Neuron (in vitro differentiated cells): Measurements from ENCODE around the gene MOB1B.

Source experiments
- H2AFZ ChIP-seq: one replicate; pipeline ENCODE4 v1.6.1; 2013; ENCODE audit warnings: low read depth, mild to moderate bottlenecking, inconsistent platforms, low read length, moderate library complexity
- H3K27me3 ChIP-seq: one replicate; pipeline ENCODE4 v1.6.1; 2013; ENCODE audit warnings: low read length; ENCODE audit not compliant: insufficient read depth
- H3K36me3 ChIP-seq: one replicate; pipeline ENCODE4 v1.6.1; 2013; ENCODE audit warnings: low read length; ENCODE audit not compliant: insufficient read depth
- H3K4me1 ChIP-seq: one replicate; pipeline ENCODE4 v1.6.1; 2013; ENCODE audit warnings: low read length; ENCODE audit not compliant: insufficient read depth
- H3K4me3 ChIP-seq: 2 replicates; pipeline ENCODE4 v1.5.1; 2013; ENCODE audit warnings: mild to moderate bottlenecking, low read length, moderate library complexity
- H3K9me3 ChIP-seq: one replicate; pipeline ENCODE4 v1.6.1; 2013; ENCODE audit warnings: low read length

MOB1B gene

GRCh38 chr4:70946939-70947338, 44.8 kb downstream of the MOB1B start:
- no peaks in the 10 kb centered on the region for H3K27me3 ChIP-seq
- peaks cover 8% of the 10 kb centered on the region for H3K36me3 ChIP-seq
- peaks cover 4% of the 10 kb centered on the region for H3K9me3 ChIP-seq
- no peaks in the 10 kb centered on the region for H3K4me1 ChIP-seq
- H2AFZ ChIP-seq = no peak overlapping the region
- H3K4me3 ChIP-seq = no peak overlapping the region

- no peaks in the 10 kb centered on the region for H3K27me3 ChIP-seq
- H2AFZ ChIP-seq = no peak overlapping the region
- H3K9me3 ChIP-seq = peaks cover 4% of the 10 kb centered on the region
- H3K4me3 ChIP-seq = no peak overlapping the region
- peaks cover 8% of the 10 kb centered on the region for H3K36me3 ChIP-seq
- H3K4me1 ChIP-seq = no peaks in the 10 kb centered on the region
Observed at GRCh38 chr4:70948665-70949260, 46.6 kb downstream of the MOB1B start.

- H3K4me3 ChIP-seq = no peak overlapping the region
- H2AFZ ChIP-seq = no peak overlapping the region
- H3K27me3 ChIP-seq = no peaks in the 10 kb centered on the region
- peaks cover 7% of the 10 kb centered on the region for H3K36me3 ChIP-seq
- no peaks in the 10 kb centered on the region for H3K9me3 ChIP-seq
- H3K4me1 ChIP-seq = no peaks in the 10 kb centered on the region
Observed at GRCh38 chr4:70954032-70954431, 51.9 kb downstream of the MOB1B start.

- Histone ChIP-seq H3K4me3 (no peak overlapping the region), H3K27me3 (no peaks in the 10 kb centered on the region), H3K36me3 (peaks cover 27% of the 10 kb centered on the region), H3K4me1 (no peaks in the 10 kb centered on the region), H2AFZ (no peak overlapping the region), H3K9me3 (no peaks in the 10 kb centered on the region)
Observed at GRCh38 chr4:70956549-70957210, 54.5 kb downstream of the MOB1B start.

GRCh38 chr4:70958681-70959080, 56.5 kb downstream of the MOB1B start:
- no peak overlapping the region for H3K4me3 ChIP-seq
- no peaks in the 10 kb centered on the region for H3K4me1 ChIP-seq
- H2AFZ ChIP-seq = no peak overlapping the region
- no peaks in the 10 kb centered on the region for H3K27me3 ChIP-seq
- peaks cover 45% of the 10 kb centered on the region for H3K36me3 ChIP-seq
- no peaks in the 10 kb centered on the region for H3K9me3 ChIP-seq

- Histone ChIP-seq H3K4me1 (no peaks in the 10 kb centered on the region), H3K4me3 (no peak overlapping the region), H3K27me3 (no peaks in the 10 kb centered on the region), H3K36me3 (peaks cover 58% of the 10 kb centered on the region), H2AFZ (no peak overlapping the region), H3K9me3 (no peaks in the 10 kb centered on the region)
Observed at GRCh38 chr4:70969076-70969475, 66.9 kb downstream of the MOB1B start.

GRCh38 chr4:70976252-70976651, 74.1 kb downstream of the MOB1B start:
- no peak overlapping the region for H3K4me3 ChIP-seq
- no peaks in the 10 kb centered on the region for H3K4me1 ChIP-seq
- H3K27me3 ChIP-seq = no peaks in the 10 kb centered on the region
- peaks cover 83% of the 10 kb centered on the region for H3K36me3 ChIP-seq
- H3K9me3 ChIP-seq = no peaks in the 10 kb centered on the region
- no peak overlapping the region for H2AFZ ChIP-seq

- Histone ChIP-seq H3K9me3 (no peaks in the 10 kb centered on the region), H3K4me1 (no peaks in the 10 kb centered on the region), H3K27me3 (no peaks in the 10 kb centered on the region), H3K4me3 (no peak overlapping the region), H2AFZ (no peak overlapping the region), H3K36me3 (peaks cover 88% of the 10 kb centered on the region)
Observed at GRCh38 chr4:70979445-70980008, 77.4 kb downstream of the MOB1B start.

- Histone ChIP-seq H3K4me3 (no peak overlapping the region), H3K36me3 (peaks cover 81% of the 10 kb centered on the region), H3K9me3 (no peaks in the 10 kb centered on the region)
Observed at GRCh38 chr4:70980196-70980595, 78.0 kb downstream of the MOB1B start.

GRCh38 chr4:70984106-70984505, 81.9 kb downstream of the MOB1B start:
- peaks cover 48% of the 10 kb centered on the region for H3K36me3 ChIP-seq
- H3K27me3 ChIP-seq = no peaks in the 10 kb centered on the region
- H3K4me3 ChIP-seq = no peak overlapping the region
- no peak overlapping the region for H2AFZ ChIP-seq
- no peaks in the 10 kb centered on the region for H3K4me1 ChIP-seq
- no peaks in the 10 kb centered on the region for H3K9me3 ChIP-seq

More at GRCh38 chr4:70980196-70980595, 78.0 kb downstream of the MOB1B start:
- Histone ChIP-seq H2AFZ (no peak overlapping the region), H3K4me1 (no peaks in the 10 kb centered on the region), H3K27me3 (no peaks in the 10 kb centered on the region)

- H3K36me3 ChIP-seq = peaks cover 43% of the 10 kb centered on the region
Observed at GRCh38 chr4:70984589-70984988, 82.4 kb downstream of the MOB1B start.

GRCh38 chr4:70991596-70991995, 89.4 kb downstream of the MOB1B start:
- Histone ChIP-seq H2AFZ (no peak overlapping the region), H3K27me3 (no peaks in the 10 kb centered on the region), H3K9me3 (peaks cover 15% of the 10 kb centered on the region), H3K4me1 (peaks cover 11% of the 10 kb centered on the region), H3K4me3 (no peak overlapping the region), H3K36me3 (peaks cover 9% of the 10 kb centered on the region)

More at GRCh38 chr4:70984589-70984988, 82.4 kb downstream of the MOB1B start:
- no peaks in the 10 kb centered on the region for H3K27me3 ChIP-seq
- no peaks in the 10 kb centered on the region for H3K9me3 ChIP-seq
- H3K4me3 ChIP-seq = no peak overlapping the region
- H2AFZ ChIP-seq = no peak overlapping the region
- H3K4me1 ChIP-seq = no peaks in the 10 kb centered on the region

- H3K9me3 ChIP-seq = peaks cover 15% of the 10 kb centered on the region
- H3K36me3 ChIP-seq = peaks cover 15% of the 10 kb centered on the region
- H3K4me1 ChIP-seq = peaks cover 11% of the 10 kb centered on the region
- no peak overlapping the region for H2AFZ ChIP-seq
- H3K27me3 ChIP-seq = no peaks in the 10 kb centered on the region
- peak overlapping the region; percentile 62 for H3K4me3 ChIP-seq
Observed at GRCh38 chr4:70992391-70992881, 90.3 kb downstream of the MOB1B start.
